Stimulated activated CD4-positive, alpha-beta T cell treated with anti-CD3 and anti-CD28 coated beads, Interleukin-2, amount 100 ng/mL, for 24 hours (primary cell): ENCODE data around the gene DLG2.

ENCODE experiments used
- DNase-seq, 2 donors: peaks; one replicate each; pipeline ENCODE4 v3.0.0-alpha.2; 2020

DLG2 gene

GRCh38 chr11:83948200-83948599 lies 1678.9 kb downstream of the DLG2 start:
- no peak for DNase-seq

GRCh38 chr11:83945976-83946375 lies 1681.2 kb downstream of the DLG2 start:
- no peak for DNase-seq

- no peak for DNase-seq
Observed at GRCh38 chr11:83941050-83941449, 1686.1 kb downstream of the DLG2 start.

- DNase-seq = no peak
Observed at GRCh38 chr11:83938148-83938547, 1689.0 kb downstream of the DLG2 start.

GRCh38 chr11:83933008-83933407 lies 1694.1 kb downstream of the DLG2 start:
- DNase-seq = no peak

- DNase-seq = no peak
Observed at GRCh38 chr11:83927422-83927821, 1699.7 kb downstream of the DLG2 start.

GRCh38 chr11:83924795-83925542 lies 1702.2 kb downstream of the DLG2 start:
- DNase-seq = no peak

- DNase-seq = no peak
Observed at GRCh38 chr11:83923961-83924360, 1703.2 kb downstream of the DLG2 start.

- no peak for DNase-seq
Observed at GRCh38 chr11:83922953-83923352, 1704.2 kb downstream of the DLG2 start.

GRCh38 chr11:83922318-83922717 lies 1704.8 kb downstream of the DLG2 start:
- no peak for DNase-seq

- DNase-seq = no peak
Observed at GRCh38 chr11:83921447-83922192, 1705.5 kb downstream of the DLG2 start.

- DNase-seq = no peak
Observed at GRCh38 chr11:83918476-83918875, 1708.7 kb downstream of the DLG2 start.

- no peak for DNase-seq
Observed at GRCh38 chr11:83914995-83915394, 1712.1 kb downstream of the DLG2 start.

- no peak for DNase-seq
Observed at GRCh38 chr11:83909579-83910534, 1717.3 kb downstream of the DLG2 start.

GRCh38 chr11:83908298-83908856 lies 1718.8 kb downstream of the DLG2 start:
- DNase-seq = no peak

GRCh38 chr11:83895516-83895915 lies 1731.6 kb downstream of the DLG2 start:
- no peak for DNase-seq

GRCh38 chr11:83881428-83881827 lies 1745.7 kb downstream of the DLG2 start:
- DNase-seq = no peak

- no peak for DNase-seq
Observed at GRCh38 chr11:83871054-83871453, 1756.1 kb downstream of the DLG2 start.

- DNase-seq = no peak
Observed at GRCh38 chr11:83866655-83867054, 1760.5 kb downstream of the DLG2 start.

GRCh38 chr11:83865636-83866461 lies 1761.3 kb downstream of the DLG2 start:
- no peak for DNase-seq

GRCh38 chr11:83864412-83865057 lies 1762.6 kb downstream of the DLG2 start:
- DNase-seq = no peak
